MM.1S (cell line): ENCODE results near the gene NTN1.

ENCODE experiments used
- DNase-seq: peaks from one replicate; pipeline ENCODE4 v3.0.0-alpha.2; 2015
- H2AFZ ChIP-seq: fragments of 300-600 bp; sonication (generic); 2 replicates; pipeline ENCODE4 v1.6.0; 2016; ENCODE audit warnings: antibody characterized with exemption, low read length
- H3F3A ChIP-seq: fragments of 300-600 bp; sonication (generic); 2 replicates; pipeline ENCODE4 v1.6.1; 2016; ENCODE audit warnings: mild to moderate bottlenecking, antibody characterized with exemption, low read length, moderate library complexity, mixed read lengths; ENCODE audit not compliant: insufficient read depth
- H3K27ac ChIP-seq: fragments of 300-600 bp; sonication (generic); 2 replicates; pipeline ENCODE4 v1.5.1; 2016; ENCODE audit warnings: mild to moderate bottlenecking, low read length
- H3K27me3 ChIP-seq: fragments of 300-600 bp; sonication (generic); replicated peaks from 2 replicates; pipeline ENCODE4 v1.6.0; 2016; ENCODE audit warnings: low read length; ENCODE audit not compliant: insufficient read depth
- H3K36me3 ChIP-seq: fragments of 300-600 bp; sonication (generic); replicated peaks from 2 replicates; pipeline ENCODE4 v1.6.1; 2016; ENCODE audit warnings: mild to moderate bottlenecking, low read length, mixed read lengths; ENCODE audit not compliant: insufficient read depth
- H3K4me1 ChIP-seq: fragments of 300-600 bp; sonication (generic); 2 replicates; pipeline ENCODE4 v1.6.1; 2016; ENCODE audit warnings: low read length, mixed read lengths
- H3K4me2 ChIP-seq: fragments of 300-600 bp; sonication (generic); 2 replicates; pipeline ENCODE4 v1.6.0; 2016; ENCODE audit warnings: low read depth, low read length
- H3K4me3 ChIP-seq: fragments of 300-600 bp; sonication (generic); 2 replicates; pipeline ENCODE4 v1.5.1; 2016; ENCODE audit warnings: low read length, mixed read lengths
- H3K79me2 ChIP-seq: fragments of 300-600 bp; sonication (generic); 2 replicates; pipeline ENCODE4 v1.6.1; 2016; ENCODE audit warnings: mixed run types, low read length, mixed read lengths
- H3K9ac ChIP-seq: fragments of 300-600 bp; sonication (generic); 2 replicates; pipeline ENCODE4 v1.6.1; 2016; ENCODE audit warnings: low read length, mixed read lengths
- H3K9me2 ChIP-seq: fragments of 300-600 bp; sonication (generic); replicated peaks from 2 replicates; pipeline ENCODE4 v1.6.1; 2016; ENCODE audit warnings: mild to moderate bottlenecking, low read length, mixed read lengths; ENCODE audit not compliant: insufficient read depth
- H3K9me3 ChIP-seq: fragments of 300-600 bp; sonication (generic); replicated peaks from 2 replicates; pipeline ENCODE4 v1.6.1; 2016; ENCODE audit warnings: mild to moderate bottlenecking, low read length, mixed read lengths; ENCODE audit not compliant: insufficient read depth
- H4K20me1 ChIP-seq: fragments of 300-600 bp; sonication (generic); 2 replicates; pipeline ENCODE4 v1.6.1; 2016; ENCODE audit warnings: mild to moderate bottlenecking, low read length, moderate library complexity, mixed read lengths; ENCODE audit not compliant: insufficient read depth
- EZH2 ChIP-seq: fragments of 300-600 bp; sonication (generic); optimal IDR thresholded peaks from 2 replicates; pipeline ENCODE3; 2017; ENCODE audit warnings: low read depth, mild to moderate bottlenecking, antibody characterized with exemption, low read length, mixed read lengths
- EZH2phosphoT487 ChIP-seq: fragments of 300-600 bp; sonication (generic); IDR thresholded peaks from 2 replicates; pipeline ENCODE4 v1.6.1; 2018; ENCODE audit warnings: antibody characterized with exemption, low read length
- TF ChIP-seq, protein P1 (sequence below): fragments of 300-600 bp; sonication (generic); IDR thresholded peaks from 2 replicates; pipeline ENCODE4 v1.5.1; 2016; ENCODE audit warnings: antibody characterized with exemption, low read length, mixed read lengths

NTN1 gene

GRCh38 chr17:9004132-9004960 is 17.0 kb upstream of the NTN1 start:
- H4K20me1 ChIP-seq: no peaks in the 10 kb centered on the region
- no peaks in the 10 kb centered on the region for H3K9me2 ChIP-seq
- no peak overlapping the region for H3K4me3 ChIP-seq
- no peaks in the 10 kb centered on the region for H3K79me2 ChIP-seq
- H3K27ac ChIP-seq: no peak overlapping the region
- H3K4me1 ChIP-seq: no peaks in the 10 kb centered on the region
- no peaks in the 10 kb centered on the region for H3K9me3 ChIP-seq
- H3K4me2 ChIP-seq: no peak overlapping the region
- H3F3A ChIP-seq: no peaks in the 10 kb centered on the region
- peaks cover 56% of the 10 kb centered on the region for H3K27me3 ChIP-seq
- no peak overlapping the region for H2AFZ ChIP-seq
- TF ChIP-seq, protein P1, sequence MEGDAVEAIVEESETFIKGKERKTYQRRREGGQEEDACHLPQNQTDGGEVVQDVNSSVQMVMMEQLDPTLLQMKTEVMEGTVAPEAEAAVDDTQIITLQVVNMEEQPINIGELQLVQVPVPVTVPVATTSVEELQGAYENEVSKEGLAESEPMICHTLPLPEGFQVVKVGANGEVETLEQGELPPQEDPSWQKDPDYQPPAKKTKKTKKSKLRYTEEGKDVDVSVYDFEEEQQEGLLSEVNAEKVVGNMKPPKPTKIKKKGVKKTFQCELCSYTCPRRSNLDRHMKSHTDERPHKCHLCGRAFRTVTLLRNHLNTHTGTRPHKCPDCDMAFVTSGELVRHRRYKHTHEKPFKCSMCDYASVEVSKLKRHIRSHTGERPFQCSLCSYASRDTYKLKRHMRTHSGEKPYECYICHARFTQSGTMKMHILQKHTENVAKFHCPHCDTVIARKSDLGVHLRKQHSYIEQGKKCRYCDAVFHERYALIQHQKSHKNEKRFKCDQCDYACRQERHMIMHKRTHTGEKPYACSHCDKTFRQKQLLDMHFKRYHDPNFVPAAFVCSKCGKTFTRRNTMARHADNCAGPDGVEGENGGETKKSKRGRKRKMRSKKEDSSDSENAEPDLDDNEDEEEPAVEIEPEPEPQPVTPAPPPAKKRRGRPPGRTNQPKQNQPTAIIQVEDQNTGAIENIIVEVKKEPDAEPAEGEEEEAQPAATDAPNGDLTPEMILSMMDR: no peak
- TF ChIP-seq EZH2phosphoT487: no peak
- TF ChIP-seq EZH2: no peak
- no peak overlapping the region for H3K9ac ChIP-seq
- no peaks in the 10 kb centered on the region for H3K36me3 ChIP-seq
- no peak for DNase-seq

DNA sequence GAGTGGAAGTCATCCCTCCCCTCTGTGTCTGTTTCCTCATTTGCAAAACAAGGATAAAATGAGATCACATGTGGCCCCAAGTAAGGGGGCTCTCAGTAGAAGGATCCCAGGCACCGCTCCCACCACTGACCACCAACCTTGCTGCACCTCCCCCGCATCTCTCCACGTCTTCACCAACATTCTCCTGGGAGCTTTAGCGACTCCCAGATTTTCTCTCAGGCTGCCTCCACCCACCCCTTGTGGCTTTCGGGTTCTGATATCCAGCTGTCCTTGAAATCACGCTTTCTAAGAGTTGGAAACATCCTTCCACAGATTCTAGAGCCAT is 16.4 kb upstream of the NTN1 start:
- H4K20me1 ChIP-seq: no peaks in the 10 kb centered on the region

GRCh38 chr17:9006175-9006767 is 15.0 kb upstream of the NTN1 start:
- H3K4me1 ChIP-seq: no peaks in the 10 kb centered on the region
- no peaks in the 10 kb centered on the region for H4K20me1 ChIP-seq
- no peak for DNase-seq
- no peaks in the 10 kb centered on the region for H3K36me3 ChIP-seq
- H3K4me2 ChIP-seq: no peak overlapping the region
- H2AFZ ChIP-seq: no peak overlapping the region
- no peak overlapping the region for H3K9ac ChIP-seq
- no peaks in the 10 kb centered on the region for H3K9me3 ChIP-seq
- no peak for TF ChIP-seq EZH2
- TF ChIP-seq, protein P1: no peak
- TF ChIP-seq EZH2phosphoT487: no peak
- no peaks in the 10 kb centered on the region for H3F3A ChIP-seq
- H3K27ac ChIP-seq: no peak overlapping the region
- H3K27me3 ChIP-seq: peaks cover 60% of the 10 kb centered on the region
- no peak overlapping the region for H3K4me3 ChIP-seq
- H3K79me2 ChIP-seq: no peaks in the 10 kb centered on the region
- H3K9me2 ChIP-seq: no peaks in the 10 kb centered on the region

More for the DNA sequence above, 16.4 kb upstream of the NTN1 start:
- Histone ChIP-seq H3K4me2 (no peak overlapping the region), H3F3A (no peaks in the 10 kb centered on the region), H3K9ac (no peak overlapping the region), H3K9me2 (no peaks in the 10 kb centered on the region), H3K9me3 (no peaks in the 10 kb centered on the region), H3K4me1 (no peaks in the 10 kb centered on the region), H3K36me3 (no peaks in the 10 kb centered on the region), H3K27ac (no peak overlapping the region), H3K79me2 (no peaks in the 10 kb centered on the region), H3K4me3 (no peak overlapping the region), H2AFZ (no peak overlapping the region), H3K27me3 (peaks cover 60% of the 10 kb centered on the region)
- TF ChIP-seq EZH2phosphoT487 (no peak), EZH2 (no peak)
- TF ChIP-seq, protein P1: no peak
- DNase-seq: no peak
